Measurements from ENCODE around the gene TOX3. TPM values are rescaled to one million over a fixed set of nuclear protein-coding genes. Genes with fewer than 3 reads are reported as not detected.

TOX3 gene
- total and polyA plus RNA-seq, 12 donors, result not detected

GRCh38 chr16:52552643-52553042, 5.7 kb upstream of the TOX3 start:
- Histone ChIP-seq H3K4me1 (no peaks in the 10 kb centered on the region), H3K36me3 (no peaks in the 10 kb centered on the region), H3K27me3 (peaks cover 0 to 85% (median 36%) of the 10 kb centered on the region in 7 donors), H3K4me3 (no peak overlapping the region), H3K27ac (no peak overlapping the region), H3K9me3 (peaks cover 0 to 2% (median 0%) of the 10 kb centered on the region in 11 donors)
- WGBS, 2 donors, result 65 to 67% methylated on average over 5 of the region's 5 CpGs
- TF ChIP-seq CTCF (IDR thresholded peaks at IDR 0.05), result no peak
- DNase-seq (no peak), ATAC-seq (no peak)
- intact Hi-C loops (cut with DNase I), result no loop called here

GRCh38 chr16:52549011-52549692, 2.2 kb upstream of the TOX3 start:
- Histone ChIP-seq H3K4me1 (peaks cover 0 to 18% (median 13%) of the 10 kb centered on the region in 9 donors), H3K4me3 (no peak overlapping the region), H3K9me3 (no peaks in the 10 kb centered on the region), H3K36me3 (no peaks in the 10 kb centered on the region), H3K27ac (no peak overlapping the region), H3K27me3 (peaks cover 0 to 85% (median 63%) of the 10 kb centered on the region in 7 donors)
- ATAC-seq (no peak), DNase-seq (no peak)
- WGBS, 2 donors, result 16 to 19% methylated on average over 11 of the region's 11 CpGs
- peak in 3 of 9 donors; percentile 7 to 29 (median 11) for TF ChIP-seq CTCF (IDR thresholded peaks at IDR 0.05)
- intact Hi-C loops (cut with DNase I), result loop anchor here in 1 of 10 donors (10.0 kb wide), 1 partner anchor 56 kb away; no protein-coding TSS in a partner anchor

- H3K27ac ChIP-seq, result no peak overlapping the region
- no peak overlapping the region for H3K4me3 ChIP-seq
- H3K36me3 ChIP-seq, result no peaks in the 10 kb centered on the region
- ATAC-seq, result no peak
- DNase-seq, result no peak
- TF ChIP-seq CTCF (IDR thresholded peaks at IDR 0.05), result peak in 1 of 9 donors; percentile 5
- H3K4me1 ChIP-seq, result peaks cover 0 to 18% (median 13%) of the 10 kb centered on the region in 9 donors
- intact Hi-C loops (cut with DNase I), result loop anchor here in 1 of 10 donors (10.0 kb wide), 1 partner anchor 56 kb away; no protein-coding TSS in a partner anchor
- WGBS, 2 donors, result 26 to 27% methylated on average over 10 of the region's 10 CpGs
- H3K9me3 ChIP-seq, result no peaks in the 10 kb centered on the region
- H3K27me3 ChIP-seq, result peaks cover 0 to 85% (median 70%) of the 10 kb centered on the region in 7 donors
Measured at GRCh38 chr16:52548261-52549010, 1.5 kb upstream of the TOX3 start.

GRCh38 chr16:52547834-52548215, 882 bp upstream of the TOX3 start:
- no peaks in the 10 kb centered on the region for H3K9me3 ChIP-seq
- DNase-seq, result no peak
- no peak for TF ChIP-seq CTCF (IDR thresholded peaks at IDR 0.05)
- no peak overlapping the region for H3K27ac ChIP-seq
- 29 to 34% methylated on average over 8 of the region's 8 CpGs for WGBS, 2 donors
- no peaks in the 10 kb centered on the region for H3K36me3 ChIP-seq
- ATAC-seq, result no peak
- H3K27me3 ChIP-seq, result peaks cover 0 to 88% (median 76%) of the 10 kb centered on the region in 7 donors
- H3K4me3 ChIP-seq, result no peak overlapping the region
- peaks cover 0 to 18% (median 13%) of the 10 kb centered on the region in 9 donors for H3K4me1 ChIP-seq
- intact Hi-C loops (cut with DNase I), result loop anchor here in 1 of 10 donors (10.0 kb wide), 1 partner anchor 57 kb away; no protein-coding TSS in a partner anchor
